Cerebellar nuclear complex (tissue), 1 donor: ENCODE data around the gene HNRNPLL.
"Not testable (repeated sequence)": the region's sequence is repeated elsewhere in the genome, so short reads cannot be mapped to it uniquely, and the experiment has no call there.

ENCODE experiments used
- DNase-seq, 2 experiments: peaks; one replicate each; lab custom pipeline; 2025; lab: John Stamatoyannopoulos, UW

The HNRNPLL gene

GRCh38 chr2:38552259-38552658 lies 50.5 kb downstream of the HNRNPLL start:
- DNase-seq, result no peak

- DNase-seq, result no peak
Observed at GRCh38 chr2:38551746-38552145, 51.0 kb downstream of the HNRNPLL start.

- no peak for DNase-seq
Observed at GRCh38 chr2:38551171-38551570, 51.6 kb downstream of the HNRNPLL start.

- no peak for DNase-seq
Observed at GRCh38 chr2:38549851-38550250, 52.9 kb downstream of the HNRNPLL start.

GRCh38 chr2:38549071-38549704 lies 53.5 kb downstream of the HNRNPLL start:
- no peak for DNase-seq

- no peak for DNase-seq
Observed at GRCh38 chr2:38547791-38548190, 54.9 kb downstream of the HNRNPLL start.

GRCh38 chr2:38546585-38546984 lies 56.1 kb downstream of the HNRNPLL start:
- no peak for DNase-seq

GRCh38 chr2:38546064-38546463 lies 56.7 kb downstream of the HNRNPLL start:
- no peak for DNase-seq

GRCh38 chr2:38542248-38542631 lies 60.5 kb downstream of the HNRNPLL start:
- DNase-seq, result not testable (repeated sequence)

- DNase-seq, result no peak
Observed at GRCh38 chr2:38540580-38541286, 62.0 kb downstream of the HNRNPLL start.

- no peak for DNase-seq
Observed at GRCh38 chr2:38539086-38539485, 63.6 kb downstream of the HNRNPLL start.

GRCh38 chr2:38537937-38538525 lies 64.7 kb downstream of the HNRNPLL start:
- no peak for DNase-seq

GRCh38 chr2:38537296-38537695 lies 65.4 kb downstream of the HNRNPLL start:
- not testable (repeated sequence) for DNase-seq

- no peak for DNase-seq
Observed at GRCh38 chr2:38535744-38536506, 66.8 kb downstream of the HNRNPLL start.

- no peak for DNase-seq
Observed at GRCh38 chr2:38535404-38535743, 67.4 kb downstream of the HNRNPLL start.

GRCh38 chr2:38534746-38535403 lies 67.9 kb downstream of the HNRNPLL start:
- DNase-seq, result no peak

GRCh38 chr2:38533757-38534545 lies 68.8 kb downstream of the HNRNPLL start:
- DNase-seq, result no peak

GRCh38 chr2:38533180-38533579 lies 69.5 kb downstream of the HNRNPLL start:
- no peak for DNase-seq

GRCh38 chr2:38532366-38532765 lies 70.4 kb downstream of the HNRNPLL start:
- DNase-seq, result no peak

GRCh38 chr2:38529208-38529607 lies 73.5 kb downstream of the HNRNPLL start:
- no peak for DNase-seq

- no peak for DNase-seq
Observed at GRCh38 chr2:38528534-38528933, 74.2 kb downstream of the HNRNPLL start.
